HL-60 (cell line): ENCODE data around the gene WDR4.

Source experiments
- DNase-seq, 2 experiments: peaks; one replicate each; pipeline ENCODE4 v3.0.0-alpha.2; 2010 to 2020; ENCODE audit warnings: low read depth in 1 of 2, low spot score in 1 of 2
- H3K27ac ChIP-seq: fragments of 250-450 bp; sonication (Bioruptor Pico); replicated peaks from 2 replicates; pipeline ENCODE4 v1.5.1; 2020; ENCODE audit warnings: mild to moderate bottlenecking, moderate library complexity
- H3K27me3 ChIP-seq: fragments of 250-450 bp; sonication (Bioruptor Pico); 2 replicates; pipeline ENCODE4 v1.5.1; 2021; ENCODE audit warnings: mild to moderate bottlenecking, moderate library complexity; ENCODE audit not compliant: insufficient read depth, poor library complexity, severe bottlenecking
- H3K4me3 ChIP-seq: replicated peaks from 2 replicates; pipeline ENCODE4 v1.5.1; 2011; ENCODE audit warnings: mild to moderate bottlenecking, control low read depth, low read length; ENCODE audit not compliant: insufficient read depth
- GABPA ChIP-seq: IDR thresholded peaks from 2 replicates; pipeline ENCODE4 v1.6.1; 2012; ENCODE audit warnings: low read depth
- POLR2AphosphoS5 ChIP-seq: IDR thresholded peaks from 2 replicates; pipeline ENCODE4 v1.6.1; 2012; ENCODE audit warnings: low read depth
- SPI1 ChIP-seq: IDR thresholded peaks from 2 replicates; pipeline ENCODE4 v1.6.1; 2012; ENCODE audit warnings: low read depth, mild to moderate bottlenecking, borderline replicate concordance
- TF ChIP-seq, protein P1 (sequence below): IDR thresholded peaks from 2 replicates; pipeline ENCODE4 v1.6.1; 2012; ENCODE audit warnings: low read depth; ENCODE audit not compliant: insufficient replicate concordance
- TF ChIP-seq, protein P2 (sequence below): IDR thresholded peaks from one replicate; pipeline ENCODE4 v1.5.1; 2011; ENCODE audit warnings: low read length, control low read depth, inconsistent platforms; ENCODE audit not compliant: insufficient read depth

The WDR4 gene

DNA sequence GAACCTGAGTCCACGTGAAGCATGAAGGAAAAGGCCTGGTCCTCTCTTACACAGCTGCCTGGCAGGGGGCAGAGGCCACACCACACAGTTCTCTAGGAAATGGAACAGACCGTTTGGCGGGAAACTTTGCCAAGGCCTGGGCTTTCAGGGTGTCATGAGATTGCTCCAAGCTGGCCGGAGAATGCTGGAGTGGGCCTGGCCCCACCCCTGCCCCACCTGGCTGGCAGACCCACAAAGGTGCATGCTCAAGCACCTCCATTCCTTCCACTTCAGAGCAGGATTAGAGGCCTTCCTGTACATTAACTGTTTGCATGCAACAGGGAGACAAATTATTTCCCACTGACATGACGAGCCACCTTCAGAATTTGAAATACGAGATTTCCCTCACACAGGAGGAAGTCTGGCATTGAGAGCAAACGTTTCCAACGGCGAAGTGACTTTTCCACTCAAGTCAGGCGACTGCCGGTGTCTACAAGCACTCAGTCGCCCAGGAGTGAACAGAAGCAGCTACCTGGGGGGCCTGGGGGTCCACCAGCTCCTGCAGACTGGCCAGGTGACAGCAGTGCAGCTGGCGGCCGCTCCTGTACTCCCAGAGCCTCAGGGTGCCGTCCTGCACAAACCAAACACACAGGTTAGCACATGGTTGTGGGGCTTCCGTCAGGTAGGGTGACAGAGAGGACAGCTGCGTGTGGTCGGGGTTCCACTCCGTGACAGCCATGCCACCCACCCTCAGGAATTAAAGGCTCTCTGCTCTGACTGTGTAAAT lies 24.0 kb downstream of the WDR4 start:
- H3K27ac ChIP-seq, result no peak overlapping the region
- TF ChIP-seq, protein P1, sequence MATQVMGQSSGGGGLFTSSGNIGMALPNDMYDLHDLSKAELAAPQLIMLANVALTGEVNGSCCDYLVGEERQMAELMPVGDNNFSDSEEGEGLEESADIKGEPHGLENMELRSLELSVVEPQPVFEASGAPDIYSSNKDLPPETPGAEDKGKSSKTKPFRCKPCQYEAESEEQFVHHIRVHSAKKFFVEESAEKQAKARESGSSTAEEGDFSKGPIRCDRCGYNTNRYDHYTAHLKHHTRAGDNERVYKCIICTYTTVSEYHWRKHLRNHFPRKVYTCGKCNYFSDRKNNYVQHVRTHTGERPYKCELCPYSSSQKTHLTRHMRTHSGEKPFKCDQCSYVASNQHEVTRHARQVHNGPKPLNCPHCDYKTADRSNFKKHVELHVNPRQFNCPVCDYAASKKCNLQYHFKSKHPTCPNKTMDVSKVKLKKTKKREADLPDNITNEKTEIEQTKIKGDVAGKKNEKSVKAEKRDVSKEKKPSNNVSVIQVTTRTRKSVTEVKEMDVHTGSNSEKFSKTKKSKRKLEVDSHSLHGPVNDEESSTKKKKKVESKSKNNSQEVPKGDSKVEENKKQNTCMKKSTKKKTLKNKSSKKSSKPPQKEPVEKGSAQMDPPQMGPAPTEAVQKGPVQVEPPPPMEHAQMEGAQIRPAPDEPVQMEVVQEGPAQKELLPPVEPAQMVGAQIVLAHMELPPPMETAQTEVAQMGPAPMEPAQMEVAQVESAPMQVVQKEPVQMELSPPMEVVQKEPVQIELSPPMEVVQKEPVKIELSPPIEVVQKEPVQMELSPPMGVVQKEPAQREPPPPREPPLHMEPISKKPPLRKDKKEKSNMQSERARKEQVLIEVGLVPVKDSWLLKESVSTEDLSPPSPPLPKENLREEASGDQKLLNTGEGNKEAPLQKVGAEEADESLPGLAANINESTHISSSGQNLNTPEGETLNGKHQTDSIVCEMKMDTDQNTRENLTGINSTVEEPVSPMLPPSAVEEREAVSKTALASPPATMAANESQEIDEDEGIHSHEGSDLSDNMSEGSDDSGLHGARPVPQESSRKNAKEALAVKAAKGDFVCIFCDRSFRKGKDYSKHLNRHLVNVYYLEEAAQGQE, result no peak
- TF ChIP-seq, protein P2, sequence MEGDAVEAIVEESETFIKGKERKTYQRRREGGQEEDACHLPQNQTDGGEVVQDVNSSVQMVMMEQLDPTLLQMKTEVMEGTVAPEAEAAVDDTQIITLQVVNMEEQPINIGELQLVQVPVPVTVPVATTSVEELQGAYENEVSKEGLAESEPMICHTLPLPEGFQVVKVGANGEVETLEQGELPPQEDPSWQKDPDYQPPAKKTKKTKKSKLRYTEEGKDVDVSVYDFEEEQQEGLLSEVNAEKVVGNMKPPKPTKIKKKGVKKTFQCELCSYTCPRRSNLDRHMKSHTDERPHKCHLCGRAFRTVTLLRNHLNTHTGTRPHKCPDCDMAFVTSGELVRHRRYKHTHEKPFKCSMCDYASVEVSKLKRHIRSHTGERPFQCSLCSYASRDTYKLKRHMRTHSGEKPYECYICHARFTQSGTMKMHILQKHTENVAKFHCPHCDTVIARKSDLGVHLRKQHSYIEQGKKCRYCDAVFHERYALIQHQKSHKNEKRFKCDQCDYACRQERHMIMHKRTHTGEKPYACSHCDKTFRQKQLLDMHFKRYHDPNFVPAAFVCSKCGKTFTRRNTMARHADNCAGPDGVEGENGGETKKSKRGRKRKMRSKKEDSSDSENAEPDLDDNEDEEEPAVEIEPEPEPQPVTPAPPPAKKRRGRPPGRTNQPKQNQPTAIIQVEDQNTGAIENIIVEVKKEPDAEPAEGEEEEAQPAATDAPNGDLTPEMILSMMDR, result no peak
- no peak for TF ChIP-seq POLR2AphosphoS5
- TF ChIP-seq SPI1, result no peak
- TF ChIP-seq GABPA, result no peak
- no peak overlapping the region for H3K4me3 ChIP-seq
- DNase-seq, result no peak
- no peaks in the 10 kb centered on the region for H3K27me3 ChIP-seq

DNA sequence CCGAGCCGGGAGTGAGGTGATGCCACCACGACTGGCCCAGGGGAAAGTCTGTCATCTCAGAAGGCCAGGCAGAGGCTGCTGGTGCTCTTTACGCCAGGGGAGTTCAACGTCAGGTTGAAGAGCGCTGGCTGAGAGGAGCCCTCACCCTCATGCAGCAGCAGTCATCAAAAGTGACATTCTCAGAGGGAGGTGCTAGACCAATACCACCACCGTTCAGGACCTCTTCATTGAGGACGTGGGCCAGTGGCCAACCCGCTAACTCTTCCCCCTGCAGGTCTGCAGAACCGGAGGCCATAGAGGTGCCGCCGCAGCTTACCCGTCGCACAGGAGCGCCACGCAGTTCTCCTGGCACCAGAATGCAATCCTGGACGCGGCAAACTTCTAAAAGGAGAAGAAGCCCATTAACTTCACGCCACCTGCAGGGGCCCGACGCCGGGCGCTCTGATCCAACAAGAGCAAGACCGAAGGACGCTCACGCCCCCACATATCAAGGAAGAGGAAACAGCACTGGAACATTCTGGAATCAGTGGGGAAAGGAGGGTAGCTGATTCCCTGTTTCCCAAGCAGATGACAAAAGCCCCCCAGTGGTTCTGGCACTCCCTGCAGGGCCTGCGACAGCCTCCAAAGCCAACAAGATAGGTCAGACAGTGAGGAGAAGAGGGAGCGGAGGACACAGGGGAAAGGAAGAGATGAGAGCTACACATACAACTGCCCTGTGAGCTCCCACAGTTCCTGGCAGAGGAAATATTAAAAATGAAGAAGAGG lies 24.9 kb downstream of the WDR4 start:
- TF ChIP-seq, protein P1, result no peak
- TF ChIP-seq, protein P2, result no peak
- TF ChIP-seq SPI1 (no peak), GABPA (no peak), POLR2AphosphoS5 (no peak)
- no peak for DNase-seq
- Histone ChIP-seq H3K27me3 (no peaks in the 10 kb centered on the region), H3K4me3 (no peak overlapping the region), H3K27ac (no peak overlapping the region)

DNA sequence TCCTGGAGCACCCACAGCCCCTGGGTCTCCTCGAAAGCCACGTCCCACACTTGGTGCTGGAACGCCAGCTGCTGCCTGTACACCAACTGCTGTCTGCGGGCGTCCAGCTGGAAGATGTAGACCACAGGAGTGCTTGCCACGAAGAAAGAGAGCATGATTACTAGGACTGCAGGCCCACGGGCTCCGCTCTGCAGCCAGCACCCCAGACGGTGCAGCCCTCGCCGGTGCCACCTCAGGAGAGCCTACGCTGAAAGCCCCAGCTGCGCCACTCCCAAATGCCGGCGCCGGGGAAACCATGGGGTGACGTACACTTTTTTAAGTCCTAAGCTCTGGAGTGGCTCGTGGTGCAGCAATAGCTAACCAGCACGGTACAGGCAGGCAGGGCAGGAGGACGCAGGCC lies 25.7 kb downstream of the WDR4 start:
- TF ChIP-seq SPI1 (no peak), GABPA (no peak), POLR2AphosphoS5 (no peak)
- TF ChIP-seq, protein P1, result no peak
- TF ChIP-seq, protein P2, result no peak
- DNase-seq, result no peak
- no peak overlapping the region for H3K4me3 ChIP-seq
- H3K27ac ChIP-seq, result no peak overlapping the region
- H3K27me3 ChIP-seq, result no peaks in the 10 kb centered on the region
